Measurements from ENCODE around the gene PRKN.
A peak's percentile ranks its signal among the peaks of the same experiment; 100 is the strongest.

The PRKN gene

DNA sequence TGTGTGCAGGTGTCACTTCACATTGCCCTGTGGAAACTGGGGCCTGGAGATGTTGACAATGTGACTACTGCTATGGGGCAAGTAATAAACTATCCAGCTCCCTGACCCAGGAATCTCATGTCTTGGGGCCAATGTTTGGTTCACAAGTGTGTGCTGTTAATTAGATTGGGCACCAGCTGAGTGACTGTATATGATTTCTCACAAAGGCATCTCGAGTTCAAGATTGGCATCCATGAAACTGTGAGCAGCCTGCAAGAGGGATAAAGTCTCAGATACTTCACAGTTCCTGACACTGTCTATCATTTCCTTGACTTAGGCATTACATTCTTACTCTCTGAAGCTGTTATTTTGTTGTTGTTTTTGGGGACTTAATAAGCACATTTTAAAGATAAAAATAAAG, 264.0 kb downstream of the PRKN start:
- TF ChIP-seq POLR2A (IDR thresholded peaks at IDR 0.05; ENCODE audit: extremely low read depth, insufficient read length) (no peak), MYC (IDR thresholded peaks at IDR 0.05; ENCODE audit: low read depth, low read length) (no peak)
- TF ChIP-seq, protein P1, sequence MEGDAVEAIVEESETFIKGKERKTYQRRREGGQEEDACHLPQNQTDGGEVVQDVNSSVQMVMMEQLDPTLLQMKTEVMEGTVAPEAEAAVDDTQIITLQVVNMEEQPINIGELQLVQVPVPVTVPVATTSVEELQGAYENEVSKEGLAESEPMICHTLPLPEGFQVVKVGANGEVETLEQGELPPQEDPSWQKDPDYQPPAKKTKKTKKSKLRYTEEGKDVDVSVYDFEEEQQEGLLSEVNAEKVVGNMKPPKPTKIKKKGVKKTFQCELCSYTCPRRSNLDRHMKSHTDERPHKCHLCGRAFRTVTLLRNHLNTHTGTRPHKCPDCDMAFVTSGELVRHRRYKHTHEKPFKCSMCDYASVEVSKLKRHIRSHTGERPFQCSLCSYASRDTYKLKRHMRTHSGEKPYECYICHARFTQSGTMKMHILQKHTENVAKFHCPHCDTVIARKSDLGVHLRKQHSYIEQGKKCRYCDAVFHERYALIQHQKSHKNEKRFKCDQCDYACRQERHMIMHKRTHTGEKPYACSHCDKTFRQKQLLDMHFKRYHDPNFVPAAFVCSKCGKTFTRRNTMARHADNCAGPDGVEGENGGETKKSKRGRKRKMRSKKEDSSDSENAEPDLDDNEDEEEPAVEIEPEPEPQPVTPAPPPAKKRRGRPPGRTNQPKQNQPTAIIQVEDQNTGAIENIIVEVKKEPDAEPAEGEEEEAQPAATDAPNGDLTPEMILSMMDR (IDR thresholded peaks at IDR 0.05; ENCODE audit: low read depth, low read length) = no peak
- TF ChIP-seq, protein P2, sequence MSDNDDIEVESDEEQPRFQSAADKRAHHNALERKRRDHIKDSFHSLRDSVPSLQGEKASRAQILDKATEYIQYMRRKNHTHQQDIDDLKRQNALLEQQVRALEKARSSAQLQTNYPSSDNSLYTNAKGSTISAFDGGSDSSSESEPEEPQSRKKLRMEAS (IDR thresholded peaks at IDR 0.05; ENCODE audit: low read depth, low read length) = no peak
- no peak for DNase-seq (ENCODE audit: low read depth)
- H3K4me3 ChIP-seq (ENCODE audit: low read depth, low read length) = no peak overlapping the region

DNA sequence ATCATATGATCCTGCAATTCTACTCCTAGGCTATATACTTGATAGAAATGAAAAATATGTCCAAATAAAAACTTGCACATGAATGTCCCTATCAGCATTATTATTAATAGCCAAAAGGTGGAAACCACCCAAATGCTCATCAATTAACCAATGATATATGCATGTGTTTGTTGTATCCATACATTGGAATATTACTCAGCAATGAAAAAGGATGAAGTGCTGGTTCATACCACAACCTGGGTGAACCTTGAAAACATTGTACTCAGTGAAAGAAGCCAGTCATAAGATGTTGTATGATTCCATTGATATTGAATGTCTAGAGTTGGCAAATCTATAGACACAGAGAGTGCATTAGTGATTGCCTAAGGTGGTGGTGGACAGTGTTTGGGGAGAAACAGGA, 267.6 kb downstream of the PRKN start:
- no peak for DNase-seq (ENCODE audit: low read depth)
- no peak overlapping the region for H3K4me3 ChIP-seq (ENCODE audit: low read depth, low read length)
- TF ChIP-seq, protein P2 (IDR thresholded peaks at IDR 0.05; ENCODE audit: low read depth, low read length) = no peak
- TF ChIP-seq MYC (IDR thresholded peaks at IDR 0.05; ENCODE audit: low read depth, low read length) (no peak), POLR2A (IDR thresholded peaks at IDR 0.05; ENCODE audit: extremely low read depth, insufficient read length) (no peak)
- TF ChIP-seq, protein P1 (IDR thresholded peaks at IDR 0.05; ENCODE audit: low read depth, low read length) = no peak

DNA sequence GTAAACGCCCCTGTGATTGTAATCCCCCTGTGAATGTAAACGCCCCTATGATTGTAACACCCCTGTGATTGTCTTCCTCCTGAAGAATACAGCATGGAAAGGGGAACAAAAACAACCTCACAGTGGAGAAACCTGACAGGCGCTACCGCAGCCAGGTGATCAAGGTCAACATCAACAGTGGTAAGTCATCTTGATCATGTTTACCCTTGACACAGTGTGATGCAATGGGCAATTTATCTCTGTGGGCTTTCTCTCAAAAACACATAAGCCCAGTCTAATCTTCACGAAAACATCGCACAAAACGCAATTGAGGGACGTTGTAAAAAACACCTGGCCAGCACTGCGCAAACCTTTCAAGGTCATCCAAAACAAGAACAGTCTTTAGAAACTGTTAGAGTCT, 277.2 kb downstream of the PRKN start:
- DNase-seq (ENCODE audit: low read depth) = no peak
- no peak overlapping the region for H3K4me3 ChIP-seq (ENCODE audit: low read depth, low read length)
- TF ChIP-seq MYC (IDR thresholded peaks at IDR 0.05; ENCODE audit: low read depth, low read length) = no peak
- TF ChIP-seq POLR2A (IDR thresholded peaks at IDR 0.05; ENCODE audit: extremely low read depth, insufficient read length) = no peak
- TF ChIP-seq, protein P1 (IDR thresholded peaks at IDR 0.05; ENCODE audit: low read depth, low read length) = no peak
- TF ChIP-seq, protein P2 (IDR thresholded peaks at IDR 0.05; ENCODE audit: low read depth, low read length) = no peak

DNA sequence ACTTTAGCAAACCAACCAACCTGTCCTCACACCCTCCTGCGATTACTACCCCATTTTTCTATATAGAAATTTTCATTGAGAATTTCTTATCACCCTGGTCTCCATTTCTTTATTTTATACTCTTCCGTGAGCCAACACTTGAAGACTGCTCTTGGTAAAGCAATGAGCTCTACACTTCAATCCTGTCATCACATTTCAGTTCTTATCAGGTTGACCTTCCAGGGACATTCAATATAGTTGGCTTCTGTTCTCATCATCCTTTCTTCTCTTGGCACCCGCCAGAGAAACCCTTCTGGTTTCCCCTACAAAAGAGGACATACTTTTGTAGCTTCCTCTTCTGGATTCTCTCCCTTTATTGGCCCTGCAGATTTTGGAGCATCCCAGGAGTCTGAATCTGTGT, 279.3 kb downstream of the PRKN start:
- TF ChIP-seq, protein P2 (IDR thresholded peaks at IDR 0.05; ENCODE audit: low read depth, low read length) = no peak
- TF ChIP-seq POLR2A (IDR thresholded peaks at IDR 0.05; ENCODE audit: extremely low read depth, insufficient read length) = no peak
- TF ChIP-seq, protein P1 (IDR thresholded peaks at IDR 0.05; ENCODE audit: low read depth, low read length) = no peak
- no peak for DNase-seq (ENCODE audit: low read depth)
- no peak overlapping the region for H3K4me3 ChIP-seq (ENCODE audit: low read depth, low read length)

DNA sequence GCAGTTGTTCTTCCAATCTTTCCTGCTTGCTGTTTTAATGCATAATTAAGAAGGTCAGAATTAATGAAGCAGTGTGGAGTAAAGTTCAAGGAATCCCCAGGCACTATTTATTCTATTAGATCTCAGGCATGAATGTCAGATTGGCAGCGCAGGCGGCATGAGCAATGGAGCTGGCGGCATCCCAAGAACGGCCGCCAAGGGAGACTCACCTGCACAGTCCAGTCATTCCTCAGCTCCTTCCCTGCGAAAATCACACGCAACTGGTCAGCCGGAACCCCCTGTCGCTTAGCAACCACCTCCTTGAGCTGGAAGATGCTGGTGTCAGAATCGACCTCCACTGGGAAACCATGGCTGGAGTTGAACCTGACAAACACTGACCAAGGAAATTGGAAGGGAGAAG, 284.5 kb downstream of the PRKN start:
- no peak overlapping the region for H3K4me3 ChIP-seq (ENCODE audit: low read depth, low read length)
- no peak for DNase-seq (ENCODE audit: low read depth)
- TF ChIP-seq POLR2A (IDR thresholded peaks at IDR 0.05; ENCODE audit: extremely low read depth, insufficient read length) = no peak
- TF ChIP-seq, protein P1 (IDR thresholded peaks at IDR 0.05; ENCODE audit: low read depth, low read length) = no peak

DNA sequence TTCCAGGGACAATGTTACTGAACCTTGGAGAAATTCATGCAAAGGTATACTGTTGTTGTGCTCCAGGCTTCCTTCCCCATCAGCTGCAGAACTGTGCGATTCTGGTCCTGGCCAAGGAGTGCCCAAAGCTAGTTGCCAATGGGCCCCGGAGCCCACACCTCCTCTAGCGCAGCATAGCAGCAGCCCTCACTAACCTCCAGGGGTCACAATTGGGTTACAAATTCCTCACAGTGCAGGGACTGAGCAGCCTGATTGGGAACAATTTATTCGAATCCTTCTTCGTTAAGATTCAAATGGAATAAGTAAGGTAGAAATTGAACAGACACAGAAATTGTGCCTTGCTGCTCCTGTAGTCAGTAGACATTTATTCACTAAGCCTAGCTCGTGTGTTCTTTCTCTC, 284.9 kb downstream of the PRKN start:
- no peak overlapping the region for H3K4me3 ChIP-seq (ENCODE audit: low read depth, low read length)
- TF ChIP-seq, protein P1 (IDR thresholded peaks at IDR 0.05; ENCODE audit: low read depth, low read length) = peak; percentile 52
- no peak for TF ChIP-seq MYC (IDR thresholded peaks at IDR 0.05; ENCODE audit: low read depth, low read length)
- peak; percentile 47 for DNase-seq (ENCODE audit: low read depth)
